Muscle of arm (tissue), 14 donors: Measurements from ENCODE around the gene C19orf73. TPM values are rescaled to one million over a fixed set of nuclear protein-coding genes. Genes with fewer than 3 reads are reported as not detected.
A peak's percentile ranks its signal among the peaks of the same experiment; 100 is the strongest.

Source experiments
- DNase-seq: peaks from one replicate; pipeline ENCODE4 v3.0.0-alpha.2; 2013
- long read RNA-seq, 11 donors: transcript quantifications; one replicate each; lab custom pipeline, GENCODE V29; 2026
- polyA plus RNA-seq, 12 donors: library from polyadenylated mRNA; unstranded; fragments of 120-200 nt; gene quantifications; one replicate each; pipeline ENCODE4 v1.2.1, GENCODE V29; 2013; ENCODE audit not compliant: insufficient read length in 12 of 12

Gene C19orf73
- 1 to 10 TPM in 2 of 12 donors, under 1 TPM in 8, not detected in 2; 0.25 to 1.3 (median 0.53) TPM for polyA plus RNA-seq
- long read RNA-seq, donor 1, transcript C19orf73-201 (1 exons, 744 nt) = major isoform, 11 of 11 reads
- long read RNA-seq, donor 1, partial matches to known transcripts = 0 of 11 reads
- long read RNA-seq, donor 1, other reads (novel, unspliced or antisense) = 0 of 11 reads
- long read RNA-seq, donor 2, partial matches to known transcripts = 0 of 1 reads
- long read RNA-seq, donor 2, other reads (novel, unspliced or antisense) = 0 of 1 reads
- long read RNA-seq, donor 3, partial matches to known transcripts = 0 of 2 reads
- long read RNA-seq, donor 3, other reads (novel, unspliced or antisense) = 0 of 2 reads
- long read RNA-seq, donor 4 = 0 reads
- long read RNA-seq, donor 5, transcript C19orf73-201 (1 exons, 744 nt) = major isoform, 8 of 8 reads
- long read RNA-seq, donor 5, partial matches to known transcripts = 0 of 8 reads
- long read RNA-seq, donor 5, other reads (novel, unspliced or antisense) = 0 of 8 reads
- long read RNA-seq, donor 6, partial matches to known transcripts = 0 of 2 reads
- long read RNA-seq, donor 6, other reads (novel, unspliced or antisense) = 0 of 2 reads
- long read RNA-seq, donor 7, partial matches to known transcripts = 0 of 6 reads
- long read RNA-seq, donor 7, other reads (novel, unspliced or antisense) = 5 of 6 reads
- long read RNA-seq, donor 8, transcript C19orf73-201 (1 exons, 744 nt) = major isoform, 9 of 9 reads
- long read RNA-seq, donor 8, partial matches to known transcripts = 0 of 9 reads
- long read RNA-seq, donor 8, other reads (novel, unspliced or antisense) = 0 of 9 reads
- long read RNA-seq, donor 9, partial matches to known transcripts = 0 of 3 reads
- long read RNA-seq, donor 9, other reads (novel, unspliced or antisense) = 0 of 3 reads
- long read RNA-seq, donor 10, partial matches to known transcripts = 0 of 2 reads
- long read RNA-seq, donor 10, other reads (novel, unspliced or antisense) = 0 of 2 reads
- long read RNA-seq, donor 11, partial matches to known transcripts = 0 of 1 reads
- long read RNA-seq, donor 11, other reads (novel, unspliced or antisense) = 0 of 1 reads

- peak; percentile 94 for DNase-seq
Observed at GRCh38 chr19:49118565-49119410, at the start of gene C19orf73. Gene C19orf73, minus strand, starts transcription at chr19:49119143. Its CDS starts 121 bp downstream, at chr19:49119022.

DNA sequence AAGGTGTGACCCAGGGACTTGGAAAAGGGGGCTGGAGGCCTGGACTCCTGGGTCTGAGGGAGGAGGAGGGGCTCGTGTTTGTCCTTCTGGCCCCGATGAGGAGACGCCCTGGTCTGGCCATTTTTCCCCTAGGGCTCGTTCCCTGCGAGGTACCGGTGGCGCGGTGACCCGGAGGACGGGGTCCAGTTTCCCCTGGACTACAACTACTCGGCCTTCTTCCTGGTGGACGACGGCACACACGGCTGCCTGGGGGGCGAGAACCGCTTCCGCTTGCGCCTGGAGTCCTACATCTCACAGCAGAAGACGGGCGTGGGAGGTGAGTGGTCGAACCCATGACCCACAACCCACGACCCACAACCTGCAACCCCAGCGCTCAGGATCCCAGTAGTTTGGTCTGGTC, 49.5 kb upstream of the C19orf73 start:
- no peak for DNase-seq

DNA sequence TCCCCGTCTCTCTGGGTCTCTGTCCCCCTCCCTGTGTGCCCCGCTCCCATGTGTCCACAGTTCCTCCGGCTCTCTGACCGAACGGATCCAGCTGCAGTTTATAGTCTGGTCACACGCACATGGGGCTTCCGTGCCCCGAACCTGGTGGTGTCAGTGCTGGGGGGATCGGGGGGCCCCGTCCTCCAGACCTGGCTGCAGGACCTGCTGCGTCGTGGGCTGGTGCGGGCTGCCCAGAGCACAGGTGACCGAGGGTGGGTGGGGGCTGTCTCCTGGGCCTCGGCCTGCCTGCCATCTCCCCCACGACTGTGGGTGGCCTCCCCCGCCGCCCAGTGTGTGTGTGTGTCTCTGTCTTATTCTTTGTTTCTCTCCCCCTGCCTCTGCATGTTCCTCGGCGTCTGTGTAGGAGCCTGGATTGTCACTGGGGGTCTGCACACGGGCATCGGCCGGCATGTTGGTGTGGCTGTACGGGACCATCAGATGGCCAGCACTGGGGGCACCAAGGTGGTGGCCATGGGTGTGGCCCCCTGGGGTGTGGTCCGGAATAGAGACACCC, 49.0 kb upstream of the C19orf73 start:
- DNase-seq = no peak

- DNase-seq = no peak
Observed at GRCh38 chr19:49165865-49166301, 46.9 kb upstream of the C19orf73 start.

DNA sequence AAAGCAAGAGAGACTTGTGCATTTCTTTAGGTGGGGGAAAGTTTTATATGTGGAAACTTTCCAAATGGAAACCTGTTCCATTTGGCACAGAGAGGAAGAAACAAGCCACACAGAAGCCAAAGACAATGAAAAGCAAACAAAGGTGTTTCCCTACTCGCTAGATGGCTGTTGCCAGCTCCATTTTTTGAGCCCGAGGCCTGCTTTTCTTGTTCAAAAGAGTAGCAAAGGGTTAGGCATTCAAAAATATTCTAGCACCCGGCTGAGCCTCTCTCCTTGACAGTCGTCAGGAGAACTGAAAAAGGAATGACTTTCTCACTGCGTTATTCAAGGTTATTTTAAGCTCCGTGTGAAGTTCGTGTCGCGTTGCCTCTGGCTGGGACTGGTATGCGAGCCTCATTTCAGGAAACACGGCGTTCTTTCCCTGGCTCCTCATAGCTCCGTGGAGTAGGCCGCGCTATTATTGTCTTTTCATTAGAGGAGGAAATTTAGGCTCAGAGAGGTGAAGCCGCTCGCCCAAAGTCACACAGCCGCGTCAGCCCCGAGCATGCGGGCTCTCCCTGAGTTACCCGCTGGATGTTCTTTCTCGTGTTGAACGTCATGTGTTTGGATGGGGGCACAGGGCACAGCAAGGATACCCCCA, 46.3 kb upstream of the C19orf73 start:
- no peak for DNase-seq

GRCh38 chr19:49161987-49162386, 43.0 kb upstream of the C19orf73 start:
- no peak for DNase-seq

GRCh38 chr19:49160450-49161189, 41.7 kb upstream of the C19orf73 start:
- DNase-seq = no peak

DNA sequence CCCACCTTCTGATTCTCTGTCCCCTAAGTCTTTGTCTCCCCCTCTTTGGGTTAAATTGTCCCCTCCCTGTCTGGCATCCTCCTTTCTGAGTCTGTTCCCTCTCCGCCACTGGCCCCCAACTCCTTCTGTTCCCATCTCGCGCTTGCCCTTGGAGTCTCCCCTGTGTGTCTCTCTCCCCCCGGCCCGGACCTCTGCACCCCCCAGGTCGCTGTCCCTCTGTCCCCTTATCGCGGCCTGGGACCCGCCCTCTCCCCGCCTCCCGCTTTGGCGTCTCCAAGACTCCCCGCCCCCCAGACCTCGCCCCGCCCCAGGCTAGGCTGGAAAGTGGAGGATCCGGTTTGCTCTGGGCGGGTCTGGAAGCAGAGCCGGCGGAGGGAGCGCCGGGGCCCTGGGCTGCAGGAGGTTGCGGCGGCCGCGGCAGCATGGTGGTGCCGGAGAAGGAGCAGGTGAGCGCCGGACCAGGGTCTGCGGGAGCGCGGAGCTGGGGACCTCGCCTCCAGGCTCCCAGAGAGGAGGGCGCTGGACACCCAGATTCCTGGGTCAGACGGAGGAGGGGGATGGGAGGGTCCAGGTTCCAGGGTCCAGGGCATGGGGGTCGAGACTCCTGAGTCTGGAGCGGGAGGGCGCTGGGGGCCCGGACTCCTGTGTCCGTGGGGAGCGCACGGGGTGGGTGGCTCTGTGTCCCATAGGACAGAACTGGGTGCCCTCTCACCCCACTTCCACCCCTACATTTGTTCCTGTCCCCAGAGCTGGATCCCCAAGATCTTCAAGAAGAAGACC, 38.7 kb upstream of the C19orf73 start, which contains the start of gene TRPM4:
Gene TRPM4 (plus strand): TSS at position 348 of the 780 bp plus-strand sequence. CDS start 75 bp downstream, at position 423.
- DNase-seq = peak; percentile 88

GRCh38 chr19:49155820-49156346, 36.9 kb upstream of the C19orf73 start:
- DNase-seq = peak; percentile 56

DNA sequence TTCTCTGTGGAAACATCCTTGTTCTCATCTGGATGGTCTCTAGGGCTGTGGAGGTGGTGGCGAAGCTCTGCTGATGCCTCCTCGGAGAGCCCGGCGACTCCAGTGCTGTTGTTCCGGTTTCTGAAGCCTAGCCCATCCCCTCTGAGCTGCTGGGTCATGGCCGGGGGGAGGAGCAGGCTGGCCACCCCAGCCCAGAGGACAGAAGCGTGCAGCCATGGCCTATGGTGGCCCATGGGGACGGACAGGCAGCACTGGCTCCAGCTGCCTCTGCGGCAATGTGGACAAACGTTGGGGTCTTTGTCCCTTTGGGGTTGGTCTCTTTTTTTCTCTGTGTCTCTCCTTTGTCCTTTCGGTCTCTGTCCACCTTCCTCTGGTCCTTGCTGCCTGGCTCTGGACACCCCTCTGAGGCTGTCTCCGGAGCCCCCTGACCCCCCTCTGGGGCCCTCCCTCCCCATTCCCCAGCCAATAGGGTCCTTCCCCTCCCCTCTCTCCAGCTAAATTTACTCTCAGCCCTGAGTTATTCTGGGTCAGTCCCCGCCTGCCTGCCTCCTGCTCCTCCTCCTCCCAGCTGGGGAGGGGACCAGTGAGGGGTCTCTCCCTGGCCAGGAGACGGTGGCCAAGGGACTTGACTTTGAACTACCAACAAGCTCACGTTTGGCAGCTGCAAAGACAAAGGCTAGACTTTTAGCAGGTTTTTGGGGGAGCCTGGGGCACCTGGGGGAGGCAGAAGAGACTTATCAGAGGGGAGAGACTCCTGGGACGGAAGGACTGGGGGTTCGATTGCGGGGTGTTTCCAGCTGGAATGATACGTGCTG, 36.3 kb upstream of the C19orf73 start, which contains the start of gene HRC:
Gene HRC (minus strand): TSS at position 392 of the 815 bp plus-strand sequence. CDS start 159 bp downstream, at position 233.
- DNase-seq = peak; percentile 28

DNA sequence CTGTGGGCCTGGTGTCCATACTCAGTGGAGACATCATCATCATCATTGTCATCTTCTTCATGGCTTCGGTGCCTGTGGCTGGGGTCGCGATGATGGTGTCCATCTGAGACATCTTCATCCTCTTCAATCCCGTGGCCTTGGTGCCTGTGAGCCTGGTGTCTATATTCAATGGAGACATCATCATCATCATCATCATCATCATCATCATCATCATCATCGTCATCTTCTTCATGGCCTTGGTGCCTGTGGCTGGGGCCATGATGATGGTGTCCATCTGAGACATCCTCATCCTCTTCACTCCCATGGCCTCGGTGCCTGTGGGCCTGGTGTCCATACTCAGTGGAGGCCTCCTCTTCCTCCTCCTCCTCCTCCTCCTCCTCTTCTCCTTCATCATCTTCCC, 35.3 kb upstream of the C19orf73 start:
- DNase-seq = no peak

- DNase-seq = no peak
Observed at GRCh38 chr19:49153167-49153809, 34.3 kb upstream of the C19orf73 start.

GRCh38 chr19:49152119-49152550, 33.2 kb upstream of the C19orf73 start:
- no peak for DNase-seq

GRCh38 chr19:49151267-49152118, 32.5 kb upstream of the C19orf73 start:
- DNase-seq = peak; percentile 50

DNA sequence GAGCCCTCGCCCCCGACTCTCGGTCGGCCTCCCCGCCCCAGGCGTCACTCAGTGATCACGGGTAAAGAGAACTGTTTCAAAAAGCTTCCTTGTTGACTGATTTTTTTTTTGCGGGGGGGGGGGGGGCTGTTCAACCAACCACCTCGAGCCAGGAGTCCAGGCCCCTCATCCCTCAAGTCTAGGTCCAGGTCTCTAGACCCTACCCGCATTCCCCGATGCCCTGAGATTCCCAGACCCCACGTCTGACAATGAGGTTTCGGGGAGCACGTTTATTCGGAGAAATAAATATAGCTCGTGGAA, 32.0 kb upstream of the C19orf73 start:
- DNase-seq = no peak
